ENCODE results near the gene MS4A1.
"Not testable (repeated sequence)": the region's sequence is repeated elsewhere in the genome, so short reads cannot be mapped to it uniquely, and the experiment has no call there.

MS4A1 gene

DNA sequence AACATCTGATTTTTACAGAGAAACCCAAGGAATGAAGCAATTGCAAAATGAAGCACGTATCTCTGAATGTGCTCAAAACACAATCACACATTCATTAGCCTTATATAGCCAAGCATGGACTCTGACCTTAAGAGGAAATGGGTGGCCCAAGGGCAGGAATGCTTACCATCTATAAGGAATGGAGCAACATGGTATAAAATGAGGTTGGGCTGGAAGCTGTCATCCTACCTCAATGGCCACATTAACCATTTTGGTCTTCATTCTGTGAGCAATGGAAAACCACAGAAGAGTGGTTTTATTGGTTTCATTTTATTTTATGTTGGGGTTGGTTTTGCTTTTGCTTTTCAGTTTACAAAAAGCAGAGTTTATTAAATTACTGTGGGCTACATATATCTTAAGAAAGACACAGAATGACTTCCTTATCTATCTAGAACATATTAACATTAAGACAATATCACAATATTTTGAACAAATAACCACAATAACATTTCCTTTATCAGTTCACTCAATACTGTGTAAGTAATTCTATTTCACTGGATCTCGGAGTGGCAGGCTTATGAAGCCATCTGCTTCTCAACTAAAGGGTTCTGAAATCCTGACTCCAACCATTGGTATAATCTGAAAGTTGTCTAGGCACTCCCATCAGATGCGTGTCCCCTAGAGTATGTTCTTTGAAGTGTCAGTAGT lies 48.7 kb downstream of the MS4A1 start:
- peak in 1 of 2 donors; percentile 19 for DNase-seq

GRCh38 chr11:60509609-60510008 lies 54.0 kb downstream of the MS4A1 start:
- not testable (repeated sequence) for DNase-seq

DNA sequence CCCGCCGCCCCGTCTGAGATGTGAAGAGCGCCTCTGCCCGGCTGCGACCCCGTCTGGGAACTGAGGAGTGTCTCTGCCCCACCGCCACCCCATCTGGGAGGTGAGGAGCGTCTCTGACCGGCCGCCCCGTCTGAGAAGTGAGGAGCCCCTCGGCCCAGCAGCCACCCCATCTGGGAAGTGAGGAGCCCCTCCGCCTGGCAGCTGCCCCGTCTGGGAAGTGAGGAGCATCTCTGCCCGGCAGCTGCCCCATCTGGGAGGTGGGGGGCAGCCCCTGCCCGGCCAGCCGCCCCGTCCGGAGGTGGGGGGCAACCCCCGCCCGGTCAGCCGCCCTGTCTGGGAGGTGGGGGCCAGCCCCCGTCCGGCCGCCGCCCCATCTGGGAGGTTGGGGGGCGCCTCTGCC lies 54.6 kb downstream of the MS4A1 start:
- DNase-seq = not testable (repeated sequence)

- DNase-seq = no peak
These were observed 55.7 kb downstream of the MS4A1 start for GRCh38 chr11:60511393-60511792.

- no peak for DNase-seq
These were observed 57.1 kb downstream of the MS4A1 start for GRCh38 chr11:60512651-60513225.

GRCh38 chr11:60513496-60514460 lies 58.1 kb downstream of the MS4A1 start:
- no peak for DNase-seq

DNA sequence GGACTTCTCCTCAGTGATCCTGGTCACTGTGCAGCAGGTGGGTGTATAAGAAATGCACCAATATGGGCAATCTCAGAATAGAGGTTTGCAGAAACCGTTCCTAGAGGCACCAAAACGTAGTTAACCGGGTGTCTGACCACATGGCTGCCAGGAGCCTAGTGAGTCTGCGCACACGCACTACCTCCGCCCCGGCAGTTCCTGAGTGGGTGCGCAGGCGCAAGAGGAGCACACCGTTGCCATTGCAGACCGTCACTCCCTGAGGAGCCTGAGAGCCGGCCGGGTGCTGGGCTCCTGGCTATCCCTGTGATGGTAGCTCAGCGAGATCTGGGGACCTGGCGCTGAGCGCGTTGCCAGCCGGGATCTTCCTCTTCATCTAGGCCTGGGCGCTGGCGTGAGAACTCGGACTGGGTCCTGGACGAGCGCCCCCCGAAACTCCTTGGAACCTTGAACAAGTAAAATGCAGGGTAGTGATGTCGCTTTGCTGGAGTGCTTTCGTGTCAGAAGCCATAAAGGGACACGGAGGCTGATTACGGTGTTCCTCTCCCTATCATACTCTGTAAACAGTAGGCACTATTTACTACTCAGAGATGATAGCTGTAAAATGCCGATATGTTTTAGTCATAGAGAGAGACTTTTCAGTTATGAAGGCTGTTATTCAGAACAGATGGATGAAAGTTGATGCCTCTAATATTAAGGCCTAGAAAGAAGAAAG lies 59.7 kb downstream of the MS4A1 start, which contains the start of gene MS4A13:
Gene MS4A13, plus strand, starts transcription at position 249 of the 712 bp plus-strand sequence. CDS start 2,692 bp downstream, outside the sequence.
- DNase-seq = no peak
